HUES6 (cell line): ENCODE results near the gene NELFCD.
"Not testable (repeated sequence)": the region's sequence is repeated elsewhere in the genome, so short reads cannot be mapped to it uniquely, and the experiment has no call there.

Experiments used
- H3K27ac ChIP-seq: 2 replicates; pipeline ENCODE4 v1.7.0; 2013; ENCODE audit warnings: low read depth, mild to moderate bottlenecking, low read length, inconsistent platforms
- H3K27me3 ChIP-seq: 2 replicates; pipeline ENCODE4 v1.6.1; 2013; ENCODE audit warnings: low read length; ENCODE audit not compliant: control insufficient read depth, insufficient read depth
- H3K36me3 ChIP-seq: 2 replicates; pipeline ENCODE4 v1.6.1; 2013; ENCODE audit warnings: low read length; ENCODE audit not compliant: control insufficient read depth, insufficient read depth
- H3K4me1 ChIP-seq: 2 replicates; pipeline ENCODE4 v1.6.1; 2013; ENCODE audit warnings: low read length; ENCODE audit not compliant: control insufficient read depth, insufficient read depth
- H3K4me3 ChIP-seq: 2 replicates; pipeline ENCODE4 v1.5.1; 2013; ENCODE audit warnings: low read depth, low read length
- H3K9ac ChIP-seq: one replicate; pipeline ENCODE4 v1.6.1; 2013; ENCODE audit warnings: mild to moderate bottlenecking, low read length
- H3K9me3 ChIP-seq: 2 replicates; pipeline ENCODE4 v1.6.1; 2013; ENCODE audit warnings: low read depth, low read length; ENCODE audit not compliant: control insufficient read depth, insufficient read depth

Gene NELFCD

GRCh38 chr20:59030911-59031563, 50.0 kb downstream of the NELFCD start:
- Histone ChIP-seq H3K9ac (peak overlapping the region; percentile 99), H3K4me3 (peak overlapping the region; percentile 99), H3K36me3 (peaks cover 56% of the 10 kb centered on the region), H3K9me3 (no peaks in the 10 kb centered on the region), H3K27me3 (peaks cover 57% of the 10 kb centered on the region), H3K4me1 (peaks cover 11% of the 10 kb centered on the region; the same call in 1 of the 2 replicates), H3K27ac (no peak overlapping the region)

GRCh38 chr20:59031564-59032022, 50.5 kb downstream of the NELFCD start:
- peaks cover 52% of the 10 kb centered on the region for H3K27me3 ChIP-seq
- no peaks in the 10 kb centered on the region for H3K9me3 ChIP-seq
- peaks cover 11% of the 10 kb centered on the region; the same call in 1 of the 2 replicates for H3K4me1 ChIP-seq
- H3K27ac ChIP-seq: peak overlapping the region; percentile 98
- H3K4me3 ChIP-seq: peak overlapping the region; percentile 99
- H3K9ac ChIP-seq: peak overlapping the region; percentile 99
- peaks cover 58% of the 10 kb centered on the region for H3K36me3 ChIP-seq

- H3K9me3 ChIP-seq: no peaks in the 10 kb centered on the region
- H3K9ac ChIP-seq: peak within 1 kb of the TSS; percentile 99
- H3K4me3 ChIP-seq: peak within 1 kb of the TSS; percentile 99
- H3K4me1 ChIP-seq: peaks cover 11% of the 10 kb centered on the region; the same call in 1 of the 2 replicates
- peak within 1 kb of the TSS; percentile 98 for H3K27ac ChIP-seq
- H3K36me3 ChIP-seq: peaks cover 59% of the 10 kb centered on the region
- peaks cover 46% of the 10 kb centered on the region for H3K27me3 ChIP-seq
These were observed 51.1 kb downstream of the NELFCD start, which contains the start of gene ATP5F1E for GRCh38 chr20:59032023-59032712. TSS of gene ATP5F1E (minus strand) at chr20:59032335. CDS start at chr20:59032251, 84 bp downstream.

- Histone ChIP-seq H3K27me3 (peaks cover 41% of the 10 kb centered on the region), H3K4me3 (peak overlapping the region; percentile 99), H3K9ac (peak overlapping the region; percentile 70), H3K9me3 (no peaks in the 10 kb centered on the region), H3K4me1 (peaks cover 11% of the 10 kb centered on the region; the same call in 1 of the 2 replicates), H3K27ac (peak overlapping the region; percentile 54; the same call in 1 of the 2 replicates), H3K36me3 (peaks cover 60% of the 10 kb centered on the region)
These were observed 51.6 kb downstream of the NELFCD start for GRCh38 chr20:59032713-59033059.

GRCh38 chr20:59033093-59033492, 52.0 kb downstream of the NELFCD start:
- Histone ChIP-seq H3K9me3 (no peaks in the 10 kb centered on the region), H3K27ac (no peak overlapping the region), H3K36me3 (peaks cover 60% of the 10 kb centered on the region), H3K27me3 (peaks cover 37% of the 10 kb centered on the region), H3K4me1 (peaks cover 11% of the 10 kb centered on the region; the same call in 1 of the 2 replicates), H3K4me3 (peak overlapping the region; percentile 99), H3K9ac (no peak overlapping the region)

GRCh38 chr20:59033616-59034165, 52.6 kb downstream of the NELFCD start:
- H3K36me3 ChIP-seq: peaks cover 57% of the 10 kb centered on the region
- H3K9ac ChIP-seq: no peak overlapping the region
- H3K9me3 ChIP-seq: no peaks in the 10 kb centered on the region
- H3K4me1 ChIP-seq: peaks cover 11% of the 10 kb centered on the region; the same call in 1 of the 2 replicates
- no peak overlapping the region for H3K27ac ChIP-seq
- peaks cover 31% of the 10 kb centered on the region for H3K27me3 ChIP-seq
- H3K4me3 ChIP-seq: no peak overlapping the region

GRCh38 chr20:59035381-59035780, 54.3 kb downstream of the NELFCD start:
- Histone ChIP-seq H3K36me3 (peaks cover 41% of the 10 kb centered on the region), H3K9ac (no peak overlapping the region), H3K9me3 (no peaks in the 10 kb centered on the region), H3K4me3 (no peak overlapping the region), H3K4me1 (peaks cover 8% of the 10 kb centered on the region; the same call in 1 of the 2 replicates), H3K27me3 (peaks cover 15% of the 10 kb centered on the region), H3K27ac (no peak overlapping the region)

GRCh38 chr20:59037386-59037785, 56.3 kb downstream of the NELFCD start:
- peaks cover 41% of the 10 kb centered on the region for H3K36me3 ChIP-seq
- H3K9me3 ChIP-seq: no peaks in the 10 kb centered on the region
- no peaks in the 10 kb centered on the region for H3K27me3 ChIP-seq
- no peaks in the 10 kb centered on the region for H3K4me1 ChIP-seq
- H3K27ac ChIP-seq: no peak overlapping the region
- no peak overlapping the region for H3K4me3 ChIP-seq
- no peak overlapping the region for H3K9ac ChIP-seq

GRCh38 chr20:59039233-59039632, 58.2 kb downstream of the NELFCD start:
- peaks cover 41% of the 10 kb centered on the region for H3K36me3 ChIP-seq
- H3K27ac ChIP-seq: no peak overlapping the region
- H3K4me1 ChIP-seq: peaks cover 4% of the 10 kb centered on the region; the same call in 1 of the 2 replicates
- H3K4me3 ChIP-seq: no peak overlapping the region
- no peaks in the 10 kb centered on the region for H3K27me3 ChIP-seq
- no peaks in the 10 kb centered on the region for H3K9me3 ChIP-seq
- no peak overlapping the region for H3K9ac ChIP-seq

- no peak overlapping the region for H3K9ac ChIP-seq
- no peak overlapping the region for H3K27ac ChIP-seq
- H3K4me1 ChIP-seq: peaks cover 4% of the 10 kb centered on the region; the same call in 1 of the 2 replicates
- no peaks in the 10 kb centered on the region for H3K27me3 ChIP-seq
- no peak overlapping the region for H3K4me3 ChIP-seq
- no peaks in the 10 kb centered on the region for H3K9me3 ChIP-seq
- peaks cover 28% of the 10 kb centered on the region for H3K36me3 ChIP-seq
These were observed 59.6 kb downstream of the NELFCD start for GRCh38 chr20:59040667-59041066.

GRCh38 chr20:59041487-59041886, 60.4 kb downstream of the NELFCD start:
- peak overlapping the region; percentile 75 for H3K4me3 ChIP-seq
- peaks cover 20% of the 10 kb centered on the region for H3K36me3 ChIP-seq
- not testable (repeated sequence) for H3K27ac ChIP-seq, H3K27me3 ChIP-seq, H3K9ac ChIP-seq, H3K9me3 ChIP-seq, H3K4me1 ChIP-seq
